IPS-18c (cell line): ENCODE measurements around the gene AP1M2.

Experiments used
- H3K4me3 ChIP-seq: 2 replicates; pipeline ENCODE4 v1.7.0; 2013; ENCODE audit warnings: low read depth, mild to moderate bottlenecking, low read length, moderate library complexity; ENCODE audit not compliant: insufficient read depth
- H3K9me3 ChIP-seq: one replicate; pipeline ENCODE4 v1.6.1; 2013; ENCODE audit warnings: mild to moderate bottlenecking, low read length, moderate library complexity; ENCODE audit not compliant: control insufficient read depth, insufficient read depth

The AP1M2 gene

DNA sequence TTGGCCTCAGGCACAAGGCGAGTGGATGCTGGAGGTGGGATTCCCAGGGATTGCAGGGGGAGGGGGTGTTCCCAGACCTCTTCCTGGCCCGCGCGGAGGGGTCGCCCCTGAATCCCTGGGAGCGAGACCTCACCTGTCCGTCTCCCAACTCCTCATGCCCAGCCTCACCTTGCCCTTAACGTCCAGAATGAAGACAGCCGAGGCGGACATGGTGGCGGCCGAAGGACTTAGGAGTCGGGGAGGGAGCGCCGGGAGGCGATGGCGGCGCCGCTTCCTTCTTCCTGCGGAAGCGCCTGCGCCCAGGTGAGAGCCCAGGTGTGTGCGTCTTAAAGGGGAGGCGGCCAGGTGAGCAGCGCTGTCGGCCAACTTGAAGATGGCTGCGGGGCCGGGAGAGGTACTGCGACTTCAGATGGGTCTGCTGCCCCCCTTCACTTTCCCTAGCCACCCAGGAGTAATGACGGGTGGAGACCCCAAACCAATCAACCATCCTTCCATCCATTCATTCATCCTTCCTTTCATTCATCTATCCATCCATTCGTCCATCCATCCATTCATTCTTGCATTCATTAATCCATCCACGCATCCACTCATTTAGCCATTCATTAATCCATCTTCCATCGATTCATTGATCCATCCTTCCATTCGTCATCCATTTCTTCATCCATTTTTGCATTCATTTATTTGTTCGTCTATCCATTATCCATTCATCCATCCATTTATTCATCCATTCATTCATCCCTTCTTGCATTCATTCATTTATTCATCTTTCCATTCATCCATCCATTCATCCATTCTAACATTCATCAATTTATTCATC, at the start of gene AP1M2:
Gene AP1M2, minus strand, starts transcription at position 291 of the 817 bp plus-strand sequence. Its CDS starts 81 bp downstream, at position 210.
- peak within 1 kb of the TSS; percentile 79 for H3K4me3 ChIP-seq
- H3K9me3 ChIP-seq, result no peaks in the 10 kb centered on the region

DNA sequence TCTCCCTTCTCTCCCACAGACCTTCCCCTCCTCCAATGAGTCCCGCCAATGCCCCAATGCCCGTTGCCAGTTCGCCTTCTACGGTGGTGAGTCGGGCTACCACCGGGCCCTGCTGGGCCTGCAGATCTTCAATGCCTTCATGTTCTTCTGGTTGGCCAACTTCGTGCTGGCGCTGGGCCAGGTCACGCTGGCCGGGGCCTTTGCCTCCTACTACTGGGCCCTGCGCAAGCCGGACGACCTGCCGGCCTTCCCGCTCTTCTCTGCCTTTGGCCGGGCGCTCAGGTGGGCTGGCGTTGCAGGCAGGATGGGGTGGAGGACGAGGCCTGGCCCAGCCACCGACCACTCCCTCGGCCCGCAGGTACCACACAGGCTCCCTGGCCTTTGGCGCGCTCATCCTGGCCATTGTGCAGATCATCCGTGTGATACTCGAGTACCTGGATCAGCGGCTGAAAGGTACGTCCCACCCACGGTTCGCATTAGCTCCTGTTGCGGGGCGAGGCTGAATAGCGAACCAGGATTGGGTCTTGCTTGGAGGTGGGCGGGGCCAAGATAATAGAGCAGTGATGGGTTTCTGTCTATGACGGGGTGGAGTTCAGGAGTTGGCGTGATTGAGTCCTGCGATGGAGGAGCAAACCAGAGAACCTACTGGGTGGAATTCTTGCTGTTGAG, 49.3 kb upstream of the AP1M2 start:
- H3K9me3 ChIP-seq, result no peaks in the 10 kb centered on the region
- H3K4me3 ChIP-seq, result no peak overlapping the region

DNA sequence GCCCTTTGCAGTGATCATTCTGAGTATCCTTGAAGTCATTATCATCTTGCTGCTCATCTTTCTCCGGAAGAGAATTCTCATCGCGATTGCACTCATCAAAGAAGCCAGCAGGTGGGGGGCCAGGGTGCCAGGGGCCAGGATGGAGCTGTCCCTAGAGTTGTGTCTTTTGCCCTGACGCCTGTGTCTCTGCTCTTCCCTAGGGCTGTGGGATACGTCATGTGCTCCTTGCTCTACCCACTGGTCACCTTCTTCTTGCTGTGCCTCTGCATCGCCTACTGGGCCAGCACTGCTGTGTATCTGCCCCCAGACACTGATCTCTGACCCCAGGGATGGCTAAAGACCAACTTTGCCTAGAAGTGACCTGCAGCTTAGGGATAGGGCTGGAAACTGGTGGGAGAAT, 47.9 kb upstream of the AP1M2 start:
- no peak overlapping the region for H3K4me3 ChIP-seq
- no peaks in the 10 kb centered on the region for H3K9me3 ChIP-seq

DNA sequence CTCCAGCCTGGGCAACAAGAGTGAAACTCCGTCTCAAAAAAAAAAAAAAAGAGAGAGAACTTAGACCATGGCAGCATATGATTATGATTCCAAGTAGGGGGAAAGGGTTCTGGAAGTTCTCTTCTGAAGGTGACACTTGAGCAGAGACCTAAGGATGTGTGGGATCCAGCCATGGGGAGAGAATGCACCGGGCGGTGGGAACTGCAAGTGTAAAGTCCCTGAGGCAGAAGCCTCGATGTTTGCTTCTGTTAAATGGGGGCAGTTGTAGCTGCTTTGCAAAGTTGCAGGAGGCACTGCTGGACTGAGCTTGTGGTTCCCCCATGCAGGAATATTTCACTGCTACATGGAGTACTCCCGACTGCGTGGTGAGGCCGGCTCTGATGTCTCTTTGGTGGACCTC, 47.3 kb upstream of the AP1M2 start:
- no peak overlapping the region for H3K4me3 ChIP-seq
- H3K9me3 ChIP-seq, result no peaks in the 10 kb centered on the region

DNA sequence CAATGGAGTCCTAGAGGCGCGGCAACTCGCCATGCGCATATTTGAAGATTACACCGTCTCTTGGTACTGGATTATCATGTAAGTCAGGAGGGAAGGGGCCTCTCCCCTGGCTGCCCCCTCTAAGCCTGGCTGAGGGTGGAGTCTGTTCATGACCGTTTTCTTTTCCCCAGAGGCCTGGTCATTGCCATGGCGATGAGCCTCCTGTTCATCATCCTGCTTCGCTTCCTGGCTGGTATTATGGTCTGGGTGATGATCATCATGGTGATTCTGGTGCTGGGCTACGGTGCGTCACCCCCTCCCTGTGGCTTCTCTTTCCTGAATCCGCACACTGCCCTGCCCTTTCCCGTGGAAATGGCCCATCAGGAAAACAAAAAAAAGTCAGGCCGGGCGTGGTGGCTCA, 44.8 kb upstream of the AP1M2 start:
- no peaks in the 10 kb centered on the region for H3K9me3 ChIP-seq
- H3K4me3 ChIP-seq, result no peak overlapping the region

DNA sequence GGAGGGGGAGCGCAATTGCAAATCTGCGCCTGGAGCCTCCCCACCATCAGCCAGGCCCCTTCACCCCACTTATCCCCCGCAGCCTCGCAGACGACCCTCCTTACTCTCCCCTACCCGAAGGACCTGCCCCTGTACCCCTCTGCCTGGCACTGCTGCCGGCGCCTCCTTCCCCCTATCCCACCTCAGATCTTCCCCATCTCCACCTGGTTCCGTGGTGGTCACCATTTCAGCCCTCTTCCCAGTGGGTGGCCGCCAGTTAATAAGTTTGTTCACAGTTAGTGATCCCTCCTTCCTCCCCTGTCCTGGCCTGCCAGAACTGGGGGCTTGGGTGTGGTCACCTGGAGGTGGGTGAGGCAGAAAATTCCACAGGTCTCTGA, 38.6 kb upstream of the AP1M2 start:
- Histone ChIP-seq H3K4me3 (peak overlapping the region; percentile 83), H3K9me3 (peaks cover 2% of the 10 kb centered on the region)

DNA sequence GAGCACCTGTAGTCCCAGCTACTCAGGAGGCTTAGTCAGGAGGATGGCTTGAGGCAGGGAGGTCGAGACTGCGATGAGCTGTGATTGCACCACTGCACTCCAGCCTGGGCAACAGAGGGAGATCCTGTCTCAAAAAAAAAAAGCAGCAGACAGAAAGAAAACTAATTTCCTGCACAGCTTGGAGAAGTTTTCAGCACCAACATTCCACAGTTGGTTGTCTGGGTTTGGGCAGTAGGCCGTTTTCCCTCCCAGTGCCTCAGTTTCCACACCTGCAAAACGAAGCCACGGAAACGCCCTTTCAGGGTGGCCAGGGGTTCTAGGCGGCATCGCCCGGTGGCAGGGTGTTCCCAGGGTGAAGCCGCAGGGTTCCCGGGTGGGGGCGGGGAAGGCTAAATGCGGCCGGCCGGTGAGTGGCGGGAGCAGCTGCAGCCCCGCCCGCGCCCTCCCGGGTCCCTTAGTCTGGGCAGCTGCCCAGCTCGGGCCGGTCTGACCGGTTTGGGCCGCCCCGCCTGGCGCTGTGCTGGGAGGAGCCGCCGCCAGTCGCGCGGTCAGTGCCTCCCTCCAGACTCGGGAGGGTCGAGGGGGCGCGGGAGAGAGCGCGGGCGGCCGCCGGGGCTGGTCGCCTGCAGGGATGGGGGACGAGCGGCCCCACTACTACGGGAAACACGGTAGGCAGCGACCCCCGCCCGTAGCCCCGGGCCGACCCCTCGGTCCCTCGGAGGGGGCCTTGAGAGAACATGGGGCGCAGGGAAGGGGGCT, 38.1 kb upstream of the AP1M2 start, which contains the start of gene SLC44A2:
Gene SLC44A2, plus strand, starts transcription at position 551 of the 759 bp plus-strand sequence. Its CDS starts 81 bp downstream, at position 632.
- H3K9me3 ChIP-seq, result peaks cover 2% of the 10 kb centered on the region
- peak within 1 kb of the TSS; percentile 83 for H3K4me3 ChIP-seq

DNA sequence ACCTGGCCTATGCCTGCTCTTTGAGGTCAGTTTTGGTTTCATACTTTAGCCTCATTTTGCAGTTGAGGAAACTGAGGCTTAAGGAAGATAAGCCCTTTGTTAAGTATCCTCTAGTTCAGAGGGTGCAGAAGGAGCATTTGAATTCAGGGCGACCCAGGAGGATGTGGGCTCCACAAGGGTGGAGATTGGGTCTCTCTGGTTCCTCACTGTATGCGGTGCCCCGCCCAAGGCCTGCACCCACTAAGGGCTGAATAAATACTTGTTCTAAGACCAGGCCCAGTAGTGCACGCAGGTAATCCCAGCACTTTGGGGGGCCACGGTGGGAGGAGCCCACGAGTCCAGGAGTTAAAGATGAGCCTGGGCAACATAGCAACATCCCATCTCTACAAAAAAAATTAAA, 37.5 kb upstream of the AP1M2 start:
- H3K9me3 ChIP-seq, result peaks cover 2% of the 10 kb centered on the region
- H3K4me3 ChIP-seq, result no peak overlapping the region

DNA sequence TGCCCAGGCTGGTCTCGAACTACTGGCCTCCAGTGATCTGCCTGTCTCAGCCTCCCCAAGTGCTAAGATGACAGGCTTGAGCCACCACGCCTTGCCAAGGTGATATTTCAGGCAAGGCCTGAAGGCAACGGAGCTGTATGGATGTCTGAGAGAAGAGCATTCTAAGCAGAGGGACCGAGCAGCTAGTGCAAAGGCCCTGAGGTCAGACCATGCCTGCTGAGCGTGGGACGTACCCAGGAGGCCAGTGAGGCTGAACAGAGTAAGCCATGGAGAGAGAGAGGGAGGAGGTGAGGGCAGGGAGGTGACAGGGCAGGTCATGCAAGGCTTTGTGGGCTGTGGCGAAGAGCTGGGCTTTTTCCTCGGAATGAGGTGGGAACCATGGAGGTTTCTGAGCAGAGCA, 34.9 kb upstream of the AP1M2 start:
- peaks cover 2% of the 10 kb centered on the region for H3K9me3 ChIP-seq
- H3K4me3 ChIP-seq, result no peak overlapping the region

DNA sequence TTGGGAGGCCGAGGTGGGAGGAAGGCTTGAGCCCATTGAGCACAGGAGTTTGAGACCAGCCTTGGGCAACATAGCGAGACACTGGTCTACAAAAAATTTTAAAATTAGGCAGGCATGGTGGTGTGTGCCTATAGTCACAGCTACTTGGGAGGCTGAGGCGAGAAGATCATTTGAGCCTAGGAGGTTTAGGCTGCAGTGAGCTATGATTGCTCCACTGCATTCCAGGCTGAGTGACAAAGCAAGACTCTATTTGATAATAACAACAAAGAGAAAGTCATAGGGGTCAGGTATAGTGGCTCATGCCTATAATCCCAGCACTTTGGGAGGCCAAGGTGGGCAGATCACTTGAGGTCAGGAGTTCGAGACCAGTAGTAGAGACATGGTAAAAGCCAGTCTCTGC, 33.7 kb upstream of the AP1M2 start:
- H3K9me3 ChIP-seq, result peaks cover 2% of the 10 kb centered on the region
- H3K4me3 ChIP-seq, result no peak overlapping the region

DNA sequence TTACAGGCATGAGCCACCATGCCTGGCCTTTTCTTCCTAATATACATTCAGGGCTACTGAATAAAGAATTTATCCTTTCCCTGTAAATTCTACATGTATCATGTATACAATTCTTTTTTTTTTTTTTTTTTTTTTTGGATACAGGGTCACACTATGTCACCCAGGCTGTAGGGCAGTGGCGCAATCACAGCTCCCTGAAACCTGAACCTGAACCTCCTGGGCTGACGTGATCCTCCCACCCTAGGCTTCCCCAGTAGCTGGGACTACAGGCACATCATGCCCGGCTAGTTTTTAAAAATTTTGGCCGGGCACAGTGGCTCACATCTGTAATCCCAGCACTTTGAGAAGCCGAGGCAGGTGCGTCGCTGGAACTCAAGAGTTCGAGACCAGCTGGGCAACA, 31.7 kb upstream of the AP1M2 start:
- Histone ChIP-seq H3K4me3 (no peak overlapping the region), H3K9me3 (no peaks in the 10 kb centered on the region)

DNA sequence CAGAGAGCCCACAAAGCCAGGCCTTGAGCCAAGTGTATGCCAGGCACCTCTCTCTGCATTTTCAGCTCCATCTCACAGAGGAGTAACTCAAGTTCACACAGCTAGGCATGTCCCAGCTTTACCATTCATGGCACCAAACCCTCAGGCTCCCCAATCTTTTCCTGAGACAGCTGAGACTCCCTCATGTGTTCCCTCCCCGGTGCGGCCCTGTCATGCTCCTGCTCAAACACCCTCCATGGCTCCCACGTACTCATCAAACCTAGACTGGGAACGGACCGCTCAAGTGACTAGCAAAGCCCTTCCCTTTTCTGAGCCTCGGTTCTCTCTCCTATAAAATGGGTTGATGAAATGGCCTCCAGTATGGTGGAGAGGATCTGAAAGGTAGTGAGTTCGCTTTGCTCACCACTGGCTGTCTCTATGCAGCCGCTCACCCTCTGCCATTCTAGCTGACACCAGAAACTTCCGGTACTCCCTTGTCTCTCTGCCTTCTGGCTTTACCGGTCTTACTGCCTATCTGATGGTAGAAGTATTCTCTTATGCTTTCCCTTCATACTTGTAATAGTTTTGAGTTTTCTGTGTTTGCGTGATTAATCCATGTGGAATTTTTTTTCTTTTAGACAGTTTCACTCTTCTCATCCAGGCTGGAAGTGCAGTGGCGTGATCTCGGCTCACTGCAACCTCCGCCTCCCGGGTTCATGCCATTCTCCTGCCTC, 30.5 kb upstream of the AP1M2 start:
- H3K9me3 ChIP-seq, result no peaks in the 10 kb centered on the region
- no peak overlapping the region for H3K4me3 ChIP-seq

DNA sequence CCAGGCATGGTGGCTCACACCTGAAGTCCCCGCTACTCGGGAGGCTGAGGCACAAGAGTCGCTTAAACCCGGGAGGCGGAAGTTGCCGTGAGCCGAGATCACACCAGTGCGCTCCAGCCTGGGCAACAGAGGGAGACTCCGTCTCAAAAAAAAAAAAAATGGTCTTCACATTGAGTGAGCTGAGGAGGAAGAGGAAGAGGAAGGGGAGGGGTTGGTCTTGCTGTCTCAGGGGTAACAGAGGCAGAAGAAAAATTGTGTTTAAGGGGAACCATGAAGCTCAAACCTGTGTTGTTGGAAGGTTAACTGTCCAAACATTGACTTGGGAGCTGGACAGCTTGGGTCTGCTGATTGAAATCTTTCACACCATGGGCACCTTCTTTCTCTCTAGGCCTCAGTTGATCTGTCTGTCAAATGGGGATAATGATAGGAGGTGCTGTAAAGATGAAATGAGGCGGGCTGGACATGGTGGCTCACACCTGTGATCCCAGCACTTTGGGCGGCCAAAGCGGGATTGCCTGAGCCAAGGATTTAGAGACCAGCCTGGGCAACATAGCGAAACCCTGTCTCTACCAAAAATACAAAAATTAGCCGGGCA, 28.4 kb upstream of the AP1M2 start:
- no peak overlapping the region for H3K4me3 ChIP-seq
- H3K9me3 ChIP-seq, result no peaks in the 10 kb centered on the region

DNA sequence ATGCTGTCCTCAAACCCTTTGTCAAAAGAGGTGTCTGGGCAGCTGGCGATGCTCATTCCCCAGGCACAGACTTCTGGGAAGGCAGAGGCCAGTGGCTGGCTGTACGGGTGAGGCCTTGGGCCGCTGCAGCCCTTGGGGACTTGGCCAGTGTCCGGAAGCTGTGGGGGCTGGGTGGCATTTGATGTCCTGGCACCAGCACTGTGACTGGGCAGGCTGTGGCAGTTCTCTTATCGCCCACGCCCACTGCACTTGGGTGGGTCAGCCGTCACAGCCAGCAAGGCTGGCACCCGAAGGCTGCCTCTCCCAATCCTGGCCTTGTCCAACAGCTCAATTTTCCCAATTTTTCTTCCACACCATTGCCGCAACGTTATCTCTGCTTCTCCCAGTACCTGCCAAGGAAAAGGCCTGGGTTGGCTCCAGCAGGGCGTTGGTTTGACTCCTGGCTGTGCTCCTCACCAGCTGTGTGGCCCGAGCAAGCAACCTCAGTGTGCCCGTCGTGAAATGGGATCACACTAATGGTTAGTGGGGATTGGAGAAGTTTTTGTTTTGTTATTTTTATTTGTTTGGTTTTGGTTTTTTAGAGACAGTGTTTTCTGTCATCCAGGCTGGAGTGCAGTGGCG, 25.5 kb upstream of the AP1M2 start:
- no peak overlapping the region for H3K4me3 ChIP-seq
- H3K9me3 ChIP-seq, result no peaks in the 10 kb centered on the region

DNA sequence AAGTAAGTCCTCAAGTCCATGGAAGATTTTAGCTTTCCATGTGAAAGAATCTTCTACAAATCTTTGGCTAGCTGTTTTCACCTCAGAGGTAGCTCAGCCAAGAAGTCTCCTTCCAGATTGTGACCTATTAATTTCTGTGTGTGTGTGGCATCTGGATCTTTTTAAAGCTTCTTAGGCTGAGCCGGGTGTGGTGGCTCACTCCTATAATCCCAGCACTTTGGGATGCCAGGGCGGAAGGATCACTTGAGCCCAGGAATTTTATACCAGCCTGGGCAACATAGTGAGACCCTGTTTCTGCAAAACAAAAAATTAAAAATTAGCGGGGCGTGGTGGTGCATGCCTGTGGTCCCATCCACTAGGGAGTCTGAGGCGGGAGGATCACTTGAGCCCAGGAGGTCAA, 24.8 kb upstream of the AP1M2 start:
- H3K9me3 ChIP-seq, result no peaks in the 10 kb centered on the region
- H3K4me3 ChIP-seq, result no peak overlapping the region

DNA sequence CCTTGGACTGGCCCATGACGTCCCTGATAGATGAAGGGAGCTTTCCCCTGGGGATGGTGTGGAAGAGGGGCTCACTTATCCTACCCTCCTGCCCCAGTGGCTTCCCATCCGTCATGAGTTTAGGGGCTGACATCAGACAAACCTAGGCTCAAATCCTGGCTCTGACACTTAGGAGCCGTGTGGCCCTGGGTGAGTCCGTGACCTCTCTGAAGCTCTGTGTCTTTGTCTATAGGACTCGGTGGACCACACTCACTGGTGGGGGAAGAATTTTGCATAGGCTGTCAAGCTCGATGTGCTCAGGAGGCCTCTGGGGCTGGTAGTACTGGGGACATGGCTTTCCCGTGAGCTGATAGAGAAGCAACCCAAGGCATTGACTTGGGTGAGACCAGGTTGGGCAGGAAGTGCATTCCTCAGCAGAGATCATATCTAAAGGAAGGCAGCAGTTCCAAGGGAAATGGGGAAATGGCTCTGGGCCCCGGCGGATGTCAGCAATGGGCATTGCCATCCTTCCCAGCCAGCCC, 17.4 kb upstream of the AP1M2 start:
- Histone ChIP-seq H3K9me3 (no peaks in the 10 kb centered on the region), H3K4me3 (0 out of 2 replicates have a peak overlapping the region, but pooled peaks have one; percentile 9)
